Spleen (tissue), 11 donors: Measurements from ENCODE around the gene TRAPPC12. TPM values are rescaled to one million over a fixed set of nuclear protein-coding genes. Genes with fewer than 3 reads are reported as not detected.

ENCODE experiments used
- DNase-seq: peaks from one replicate; pipeline ENCODE4 v3.0.0-alpha.2; 2020
- H3K27ac ChIP-seq, 8 donors: fragments of 200-600 bp; sonication (generic) in 7 of 8; 1 replicate in 4 of 8; 2 replicates in 4 of 8; pipeline versions ENCODE4 v1.5.0 to v1.8.0; 2016 to 2021; ENCODE audit warnings: inconsistent platforms in 4 of 8, mild to moderate bottlenecking in 4 of 8, moderate library complexity in 1 of 8
- H3K27me3 ChIP-seq, 7 donors: fragments of 200-600 bp; sonication (generic) in 6 of 7; replicated peaks in 1 of 7; 1 replicate in 4 of 7; 2 replicates in 3 of 7; pipeline versions ENCODE4 v1.5.0 to v1.8.0; 2016 to 2021; ENCODE audit warnings: inconsistent platforms in 3 of 7, mild to moderate bottlenecking in 1 of 7
- H3K36me3 ChIP-seq, 6 donors: fragments of 200-600 bp; sonication (generic) in 5 of 6; 1 replicate in 4 of 6; 2 replicates in 2 of 6; pipeline versions ENCODE4 v1.5.0 to v1.8.0; 2016 to 2021; ENCODE audit warnings: inconsistent platforms in 2 of 6
- H3K4me1 ChIP-seq, 6 donors: fragments of 200-600 bp; sonication (generic) in 5 of 6; 1 replicate in 3 of 6; 2 replicates in 3 of 6; pipeline versions ENCODE4 v1.5.0 to v1.8.0; 2016 to 2021; ENCODE audit warnings: inconsistent platforms in 3 of 6
- H3K4me3 ChIP-seq, 8 donors: fragments of 200-600 bp; sonication (generic) in 7 of 8; 1 replicate in 4 of 8; 2 replicates in 4 of 8; pipeline versions ENCODE4 v1.5.0 to v1.8.0; 2016 to 2021; ENCODE audit warnings: inconsistent platforms in 4 of 8, mild to moderate bottlenecking in 4 of 8, moderate library complexity in 2 of 8
- H3K9me3 ChIP-seq, 8 donors: fragments of 200-600 bp; sonication (generic) in 7 of 8; 1 replicate in 4 of 8; 2 replicates in 4 of 8; pipeline versions ENCODE4 v1.5.0 to v1.8.0; 2016 to 2021; ENCODE audit warnings: inconsistent platforms in 4 of 8
- CTCF ChIP-seq, 11 experiments: fragments of 200-600 bp in 7 of 11; fragments of 450-650 bp in 4 of 11; sonication (generic) in 4 of 11; IDR thresholded peaks in 8 of 11; conservative IDR thresholded peaks in 3 of 11; 1 replicate in 7 of 11; 2 replicates in 4 of 11; pipeline versions ENCODE4 v1.4.0 to v1.8.0; 2016 to 2021; ENCODE audit warnings: antibody characterized with exemption in 11 of 11, inconsistent platforms in 4 of 11, mild to moderate bottlenecking in 1 of 11
- POLR2A ChIP-seq, 3 donors: fragments of 450-650 bp; IDR thresholded peaks; one replicate each; pipeline ENCODE4 v1.5.1; 2017; ENCODE audit warnings: antibody characterized with exemption in 3 of 3, mild to moderate bottlenecking in 1 of 3
- POLR2AphosphoS5 ChIP-seq, 3 donors: sonication (generic); formaldehyde crosslinking; IDR thresholded peaks; one replicate each; pipeline ENCODE4 v1.5.1; 2017; ENCODE audit warnings: antibody characterized with exemption in 3 of 3
- WGBS, 5 donors: extraction: QIAGEN DNeasy Blood & Tissue Kit in 3 of 5; methylation state at CpG; one replicate each; pipeline versions ENCODE4 v1.1.5 to v1.1.7; 2013 to 2018; 5-methylcytosine and 5-hydroxymethylcytosine counted together
- intact Hi-C: fragments of 100-400 bp; cut with DNase I; formaldehyde crosslinking; loops from one replicate; pipeline ENCODE4 v1.15.0; 2023; ENCODE audit warnings: low total_unique reads
- polyA plus RNA-seq, 3 donors: library from polyadenylated mRNA; stranded (reverse); fragments of 200-250 nt; gene quantifications; one replicate each; pipeline ENCODE4 v1.2.1, GENCODE V29; 2013
- total RNA-seq, 7 donors: library from RNA; depleted of rRNA in 3 of 7; stranded (reverse); fragments of >200 nt in 3 of 7; fragmentation: NEBNext Ultra II Directional in 4 of 7; extraction: Animal tissue kit (Norgen Biotek cat#: 25700) in 4 of 7; gene quantifications; one replicate each; pipeline versions ENCODE4 v1.1.0 to v1.2.1, GENCODE V29; 2016 to 2021
- donor health status: healthy with polysubstance abuse.
- donor health status: DM: no; HTN: no; CAD: no; lungs with moderate emphysema.
- donor health status: DM: no; HTN: no; CAD: no.
- donor health status: Bipolar disorder and iron deficiency.
- donor health status: healthy.
- donor health status: DM: no; HTN: no; CAD: no.
- donor health status: DM: yes; HTN: yes; CAD: no.

Gene TRAPPC12
- total and polyA plus RNA-seq, 10 donors: 70.2 to 132 (median 97.1) TPM

DNA sequence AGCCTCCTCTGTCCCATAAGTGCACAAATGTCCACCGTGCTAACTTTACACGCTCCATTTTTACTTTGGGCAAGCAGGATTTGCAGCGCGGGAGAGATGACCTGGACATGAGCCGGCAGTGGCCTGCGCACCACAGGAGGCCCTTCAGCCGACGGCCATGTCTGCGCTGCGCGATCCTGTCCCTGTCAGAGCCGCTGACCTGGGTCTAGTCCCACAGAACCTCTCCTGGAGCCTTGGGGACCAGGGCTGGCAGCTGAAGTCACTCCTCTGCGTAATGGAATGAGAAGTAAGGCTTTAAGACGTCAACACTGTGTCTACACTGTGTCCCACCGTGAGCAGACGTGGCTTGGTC, 110.2 kb downstream of the TRAPPC12 start:
- Histone ChIP-seq H3K27ac (no peak overlapping the region), H3K36me3 (peaks cover 0 to 18% (median 4%) of the 10 kb centered on the region in 6 donors), H3K4me3 (no peak overlapping the region), H3K9me3 (peaks cover 0 to 10% (median 5%) of the 10 kb centered on the region in 8 donors), H3K4me1 (no peaks in the 10 kb centered on the region), H3K27me3 (no peaks in the 10 kb centered on the region)
- DNase-seq: no peak
- TF ChIP-seq POLR2A (IDR thresholded peaks at IDR 0.05): no peak
- TF ChIP-seq CTCF (IDR thresholded peaks at IDR 0.05 in 8 of 11, conservative IDR thresholded peaks at IDR 0.05 in 3 of 11): no peak
- no peak for TF ChIP-seq POLR2AphosphoS5 (IDR thresholded peaks at IDR 0.05)
- intact Hi-C loops: no loop called here
- WGBS, 5 donors: 90 to 95% (median 94%) methylated on average over 15 to 16 of the region's 16 CpGs

DNA sequence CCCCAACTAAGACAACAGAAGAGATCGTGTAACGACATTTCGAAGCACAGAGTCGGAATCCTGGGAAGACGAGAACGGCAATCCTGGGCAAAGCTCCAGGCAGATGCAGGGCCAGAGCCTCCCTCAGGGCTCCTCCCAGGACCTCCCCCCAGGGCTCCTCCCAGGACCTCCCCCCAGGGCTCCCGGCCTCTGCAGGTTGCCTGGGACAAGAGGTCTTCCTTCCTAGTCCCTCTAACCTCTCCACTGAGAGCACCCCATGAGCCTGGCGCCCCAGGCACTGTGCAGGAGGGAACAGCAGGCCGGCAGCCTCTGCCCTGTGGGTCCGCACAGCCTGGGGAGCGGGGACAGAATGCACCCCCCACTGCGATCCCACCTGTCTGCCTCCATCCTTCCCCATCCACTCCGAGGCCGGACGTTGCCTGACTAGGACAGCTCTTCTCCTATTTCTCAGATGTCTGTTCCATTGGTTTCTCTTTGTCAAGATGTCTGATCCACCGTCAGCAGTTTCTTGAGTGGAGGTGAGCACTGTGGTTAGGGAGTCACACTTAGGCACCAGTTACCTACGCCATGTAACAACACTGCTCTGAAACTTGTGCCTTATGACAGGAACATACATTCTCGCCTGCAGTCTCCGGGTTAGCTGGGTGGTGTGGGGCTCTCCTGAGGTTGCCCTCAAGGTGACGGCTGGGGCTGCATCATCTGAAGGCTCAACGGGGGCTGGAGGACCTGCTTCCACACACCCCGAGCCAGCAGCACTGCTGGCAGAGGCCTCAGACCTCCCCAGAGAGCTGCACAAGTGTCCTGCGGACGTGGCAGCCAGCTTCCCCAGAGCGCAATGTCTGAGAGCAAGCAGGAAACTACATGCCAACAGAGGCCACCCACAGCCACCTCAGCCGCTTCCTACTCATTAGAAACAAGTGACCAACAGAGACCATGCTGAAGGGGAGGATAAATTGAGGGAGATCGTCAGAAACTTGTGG, 111.0 kb downstream of the TRAPPC12 start:
- H3K4me3 ChIP-seq: no peak overlapping the region
- peaks cover 0 to 20% (median 7%) of the 10 kb centered on the region in 6 donors for H3K36me3 ChIP-seq
- WGBS, 5 donors: 67 to 73% (median 69%) methylated on average over 25 to 27 of the region's 27 CpGs
- peaks cover 0 to 10% (median 5%) of the 10 kb centered on the region in 8 donors for H3K9me3 ChIP-seq
- TF ChIP-seq POLR2A (IDR thresholded peaks at IDR 0.05): no peak
- no peak for TF ChIP-seq POLR2AphosphoS5 (IDR thresholded peaks at IDR 0.05)
- TF ChIP-seq CTCF (IDR thresholded peaks at IDR 0.05 in 8 of 11, conservative IDR thresholded peaks at IDR 0.05 in 3 of 11): no peak
- H3K27ac ChIP-seq: no peak overlapping the region
- no peaks in the 10 kb centered on the region for H3K27me3 ChIP-seq
- H3K4me1 ChIP-seq: no peaks in the 10 kb centered on the region
- no peak for DNase-seq
- intact Hi-C loops: no loop called here

DNA sequence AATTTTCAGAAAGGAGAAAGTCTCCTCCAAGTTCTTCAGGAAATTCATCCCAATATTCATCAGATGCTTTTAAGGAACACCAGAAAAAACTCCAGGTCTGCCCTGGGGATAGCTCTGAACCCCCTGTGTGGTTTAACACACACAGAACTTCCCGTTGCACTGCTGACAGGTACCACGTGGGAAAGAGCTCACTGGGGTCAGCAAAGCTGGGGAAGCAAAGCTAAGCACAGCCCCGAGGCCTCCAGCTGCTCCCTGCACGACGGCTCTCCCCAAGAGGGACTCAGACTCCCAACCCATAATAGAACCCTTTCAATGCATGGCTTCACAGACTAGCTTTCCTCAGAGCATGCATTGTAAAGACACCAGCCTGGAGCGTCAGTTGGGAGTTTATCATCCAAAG, 111.8 kb downstream of the TRAPPC12 start:
- 20 to 35% (median 24%) methylated on average over 6 of the region's 6 CpGs for WGBS, 5 donors
- no peak overlapping the region for H3K4me3 ChIP-seq
- H3K4me1 ChIP-seq: no peaks in the 10 kb centered on the region
- TF ChIP-seq POLR2A (IDR thresholded peaks at IDR 0.05): no peak
- no peak for TF ChIP-seq CTCF (IDR thresholded peaks at IDR 0.05 in 8 of 11, conservative IDR thresholded peaks at IDR 0.05 in 3 of 11)
- no peak for TF ChIP-seq POLR2AphosphoS5 (IDR thresholded peaks at IDR 0.05)
- no peak for DNase-seq
- peaks cover 0 to 10% (median 5%) of the 10 kb centered on the region in 8 donors for H3K9me3 ChIP-seq
- intact Hi-C loops: no loop called here
- no peaks in the 10 kb centered on the region for H3K27me3 ChIP-seq
- peaks cover 0 to 20% (median 8%) of the 10 kb centered on the region in 6 donors for H3K36me3 ChIP-seq
- H3K27ac ChIP-seq: no peak overlapping the region
